K562 (cell line): ENCODE results near the gene ORMDL1. TPM values are rescaled to one million over a fixed set of nuclear protein-coding genes. Genes with fewer than 3 reads are reported as not detected.

Experiments
- BACH1 ChIP-seq: fragments of 200-800 bp; sonication (Bioruptor generic); IDR thresholded peaks from 2 replicates; pipeline ENCODE4 v1.6.1; 2016; ENCODE audit warnings: missing genetic modification characterization, missing compliant biosample characterization
- BMI1 ChIP-seq: fragments of 150-350 bp; IDR thresholded peaks from 2 replicates; pipeline ENCODE4 v1.6.1; 2014; ENCODE audit warnings: low read length
- CBX3 ChIP-seq, 2 experiments: IDR thresholded peaks; 1 replicate in 1 of 2; 2 replicates in 1 of 2; pipeline ENCODE4 v1.6.1; 2012; ENCODE audit warnings: inconsistent platforms in 2 of 2, low read length in 2 of 2, borderline replicate concordance in 1 of 2, control low read depth in 1 of 2
- CCNT2 ChIP-seq: IDR thresholded peaks from 2 replicates; pipeline ENCODE4 v1.6.1; 2011; ENCODE audit warnings: borderline replicate concordance, low read depth, mild to moderate bottlenecking, moderate library complexity, mixed read lengths, low read length; ENCODE audit not compliant: insufficient read length; ENCODE audit errors: extremely low read depth
- DPF2 ChIP-seq: fragments of 450-650 bp; IDR thresholded peaks from 2 replicates; pipeline ENCODE4 v1.6.1; 2016
- HDAC1 ChIP-seq, 2 experiments: fragments of 450-650 bp; IDR thresholded peaks; 2 replicates each; pipeline ENCODE4 v1.6.1; 2016 to 2017; ENCODE audit warnings: inconsistent platforms in 1 of 2, mild to moderate bottlenecking in 1 of 2, moderate library complexity in 1 of 2
- MECOM ChIP-seq: fragments of 250-450 bp; sonication (Bioruptor Pico); IDR thresholded peaks from 2 replicates; pipeline ENCODE4 v1.8.0; 2022; ENCODE audit warnings: inconsistent platforms
- MIER1 ChIP-seq: fragments of 450-650 bp; IDR thresholded peaks from 2 replicates; pipeline ENCODE4 v1.6.1; 2016; ENCODE audit warnings: antibody characterized with exemption, mild to moderate bottlenecking, low read depth
- MYC ChIP-seq, 2 experiments: fragments of 250-450 bp in 1 of 2; sonication (Bioruptor Pico) in 1 of 2; IDR thresholded peaks; 2 replicates each; pipeline versions ENCODE4 v1.5.1 to v1.6.1; 2012 to 2021; ENCODE audit warnings: low read depth in 2 of 2, borderline replicate concordance in 1 of 2, improper control_type of control experiment in 1 of 2, low read length in 1 of 2, mild to moderate bottlenecking in 1 of 2, moderate library complexity in 1 of 2
- NFATC3 ChIP-seq: fragments of 450-650 bp; IDR thresholded peaks from 2 replicates; pipeline ENCODE4 v1.6.1; 2017; ENCODE audit warnings: mild to moderate bottlenecking
- NFRKB ChIP-seq: fragments of 450-650 bp; IDR thresholded peaks from 2 replicates; pipeline ENCODE4 v1.6.1; 2016; ENCODE audit warnings: low read depth
- POLR2AphosphoS5 ChIP-seq: IDR thresholded peaks from 2 replicates; pipeline ENCODE4 v1.6.1; 2011; ENCODE audit warnings: mild to moderate bottlenecking, low read depth, low read length, moderate library complexity; ENCODE audit not compliant: control insufficient read depth, insufficient read depth
- RBFOX2 ChIP-seq: fragments of 200-400 bp; formaldehyde crosslinking; IDR thresholded peaks from 2 replicates; pipeline ENCODE4 v1.6.1; 2017; ENCODE audit warnings: low read depth, mild to moderate bottlenecking, low read length, moderate library complexity
- SMC3 ChIP-seq: conservative IDR thresholded peaks from 2 replicates; pipeline ENCODE4 v1.6.1; 2011; ENCODE audit warnings: low read depth, low read length, improper control_type of control experiment; ENCODE audit not compliant: insufficient read depth
- SPI1 ChIP-seq: IDR thresholded peaks from 2 replicates; pipeline ENCODE4 v1.6.1; 2011; ENCODE audit warnings: low read depth, low read length, control low read depth, borderline replicate concordance
- SRF ChIP-seq, 2 experiments: fragments of 250-450, 450-650 bp in 1 of 2; sonication (Bioruptor Pico) in 1 of 2; sonication (generic) in 1 of 2; formaldehyde crosslinking; IDR thresholded peaks; 2 replicates each; pipeline versions ENCODE4 v1.5.0 to v1.5.1; 2020 to 2022; ENCODE audit warnings: mild to moderate bottlenecking in 1 of 2, missing genetic modification reagents in 1 of 2
- STAT5B ChIP-seq: fragments of 250-450 bp; sonication (Bioruptor Pico); IDR thresholded peaks from 2 replicates; pipeline ENCODE4 v1.8.0; 2021; ENCODE audit warnings: mild to moderate bottlenecking, inconsistent platforms
- ZNF316 ChIP-seq: fragments of 450-650 bp; IDR thresholded peaks from 2 replicates; pipeline ENCODE4 v1.6.1; 2016
- polyA plus RNA-seq, 8 experiments: library from polyadenylated mRNA; depleted of rRNA in 4 of 8; stranded (reverse) in 5 of 8; unstranded in 3 of 8; fragments of >200 nt; fragmentation: Nextera tagmentation in 2 of 8; fragmentation: Illumina TruSeq in 1 of 8; extraction: Ambion mirVana in 2 of 8; extraction: Trizol in 1 of 8; gene quantifications; 2 replicates each; pipeline versions ENCODE4 v1.2.1 to v1.2.3, GENCODE V29; 2011 to 2014; ENCODE audit warnings: inconsistent platforms in 1 of 8, missing spikeins in 1 of 8
- total RNA-seq, 7 experiments: library from RNA; depleted of rRNA in 6 of 7; stranded (reverse); fragments of >200 nt in 6 of 7; fragmentation: Illumina TruSeq in 2 of 7; extraction: Trizol in 2 of 7; gene quantifications; 2 replicates each; pipeline versions ENCODE4 v1.2.1 to v1.2.3, GENCODE V29; 2011 to 2021; ENCODE audit warnings: low replicate concordance in 1 of 7
- TF ChIP-seq, protein P1 (sequence below): fragments of 250-450 bp; sonication (Bioruptor Pico); IDR thresholded peaks from 2 replicates; pipeline ENCODE4 v1.4.0; 2020; ENCODE audit warnings: mild to moderate bottlenecking, moderate library complexity
- TF ChIP-seq, protein P2 (sequence below): sonication (generic); formaldehyde crosslinking; IDR thresholded peaks from 2 replicates; pipeline ENCODE4 v1.8.1; 2023; ENCODE audit warnings: mild to moderate bottlenecking, missing genetic modification reagents
- TF ChIP-seq, protein P3 (sequence below): fragments of 250-450 bp; sonication (Bioruptor Pico); IDR thresholded peaks from 2 replicates; pipeline ENCODE4 v1.4.0; 2020

The ORMDL1 gene
- total and polyA plus RNA-seq, 9 of the 15 experiments (the other 6 are each of a cell fraction or from before 2014, with no cell fraction given), result 35.1 to 74.2 (median 50.0) TPM

DNA sequence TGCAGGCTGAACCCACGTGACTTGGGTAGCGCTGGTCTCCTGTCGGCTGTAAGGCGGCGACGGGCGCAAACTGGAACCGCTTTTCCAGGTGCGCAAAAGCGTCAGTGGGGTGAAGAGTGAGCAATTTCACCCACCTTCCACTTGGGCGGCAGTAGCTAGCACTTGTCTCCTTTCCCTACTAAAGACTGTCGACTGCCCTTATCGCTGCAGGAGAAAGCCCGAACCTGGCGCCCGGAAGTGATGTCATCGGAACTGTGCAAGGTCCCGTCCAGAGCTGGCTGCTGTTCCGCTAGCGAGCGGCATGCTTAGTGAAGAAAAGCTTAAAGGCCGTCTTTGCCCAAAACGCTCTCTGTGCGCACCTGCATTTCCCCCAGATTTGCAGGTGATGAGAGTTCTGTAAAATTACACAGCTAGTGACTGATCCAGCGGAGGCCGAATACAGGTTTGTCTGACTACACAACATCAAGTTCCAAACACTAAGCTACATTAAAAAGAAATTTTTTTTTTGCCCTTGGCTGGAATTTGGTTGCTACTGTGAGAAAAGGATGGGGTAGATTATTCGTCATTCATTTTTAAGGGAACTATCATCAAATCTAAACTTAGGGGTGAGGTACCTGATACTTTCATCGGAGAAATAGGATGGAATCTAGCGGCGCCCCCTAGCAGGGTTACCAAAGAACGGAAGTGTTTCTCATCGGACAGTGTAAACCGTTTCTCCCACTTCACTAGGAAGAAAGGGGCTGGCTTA, 21.4 kb downstream of the ORMDL1 start, which contains the start of gene OSGEPL1 (continued):
- peak; percentile 77 for TF ChIP-seq RBFOX2
- TF ChIP-seq SRF (CRISPR knock-in tag; IDR thresholded peaks at IDR 0.05), result no peak
- TF ChIP-seq MECOM, result no peak
- no peak; the same call in 1 of the 2 replicates for TF ChIP-seq MYC (IDR thresholded peaks at IDR 0.05; ENCODE audit: low read depth, low read length)
- TF ChIP-seq MYC (CRISPR knock-in tag; IDR thresholded peaks at IDR 0.05; ENCODE audit: borderline replicate concordance, low read depth), result no peak
- TF ChIP-seq, protein P1, sequence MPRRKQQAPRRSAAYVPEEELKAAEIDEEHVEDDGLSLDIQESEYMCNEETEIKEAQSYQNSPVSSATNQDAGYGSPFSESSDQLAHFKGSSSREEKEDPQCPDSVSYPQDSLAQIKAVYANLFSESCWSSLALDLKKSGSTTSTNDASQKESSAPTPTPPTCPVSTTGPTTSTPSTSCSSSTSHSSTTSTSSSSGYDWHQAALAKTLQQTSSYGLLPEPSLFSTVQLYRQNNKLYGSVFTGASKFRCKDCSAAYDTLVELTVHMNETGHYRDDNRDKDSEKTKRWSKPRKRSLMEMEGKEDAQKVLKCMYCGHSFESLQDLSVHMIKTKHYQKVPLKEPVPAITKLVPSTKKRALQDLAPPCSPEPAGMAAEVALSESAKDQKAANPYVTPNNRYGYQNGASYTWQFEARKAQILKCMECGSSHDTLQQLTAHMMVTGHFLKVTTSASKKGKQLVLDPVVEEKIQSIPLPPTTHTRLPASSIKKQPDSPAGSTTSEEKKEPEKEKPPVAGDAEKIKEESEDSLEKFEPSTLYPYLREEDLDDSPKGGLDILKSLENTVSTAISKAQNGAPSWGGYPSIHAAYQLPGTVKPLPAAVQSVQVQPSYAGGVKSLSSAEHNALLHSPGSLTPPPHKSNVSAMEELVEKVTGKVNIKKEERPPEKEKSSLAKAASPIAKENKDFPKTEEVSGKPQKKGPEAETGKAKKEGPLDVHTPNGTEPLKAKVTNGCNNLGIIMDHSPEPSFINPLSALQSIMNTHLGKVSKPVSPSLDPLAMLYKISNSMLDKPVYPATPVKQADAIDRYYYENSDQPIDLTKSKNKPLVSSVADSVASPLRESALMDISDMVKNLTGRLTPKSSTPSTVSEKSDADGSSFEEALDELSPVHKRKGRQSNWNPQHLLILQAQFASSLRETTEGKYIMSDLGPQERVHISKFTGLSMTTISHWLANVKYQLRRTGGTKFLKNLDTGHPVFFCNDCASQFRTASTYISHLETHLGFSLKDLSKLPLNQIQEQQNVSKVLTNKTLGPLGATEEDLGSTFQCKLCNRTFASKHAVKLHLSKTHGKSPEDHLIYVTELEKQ (CRISPR knock-in tag), result no peak
- no peak for TF ChIP-seq SMC3
- peak; percentile 37; the same call in 1 of the 2 replicates for TF ChIP-seq NFRKB
- no peak for TF ChIP-seq BMI1
- peak in 1 of 2 experiments; percentile 60; a peak in 2 of 4 replicates for TF ChIP-seq HDAC1 (IDR thresholded peaks at IDR 0.05)
- TF ChIP-seq DPF2, result 0 out of 2 replicates have a peak, but pooled peaks have one; percentile 14
- TF ChIP-seq ZNF316, result no peak
- peak; percentile 78 for TF ChIP-seq POLR2AphosphoS5
- TF ChIP-seq STAT5B (CRISPR knock-in tag), result no peak
- TF ChIP-seq BACH1 (tag), result no peak
- no peak for TF ChIP-seq MIER1
- peak in 1 of 2 experiments; percentile 56; a peak in 2 of 3 replicates for TF ChIP-seq CBX3 (IDR thresholded peaks at IDR 0.05; ENCODE audit: borderline replicate concordance in 1 of 2, low read length in 2 of 2)
- TF ChIP-seq, protein P2, sequence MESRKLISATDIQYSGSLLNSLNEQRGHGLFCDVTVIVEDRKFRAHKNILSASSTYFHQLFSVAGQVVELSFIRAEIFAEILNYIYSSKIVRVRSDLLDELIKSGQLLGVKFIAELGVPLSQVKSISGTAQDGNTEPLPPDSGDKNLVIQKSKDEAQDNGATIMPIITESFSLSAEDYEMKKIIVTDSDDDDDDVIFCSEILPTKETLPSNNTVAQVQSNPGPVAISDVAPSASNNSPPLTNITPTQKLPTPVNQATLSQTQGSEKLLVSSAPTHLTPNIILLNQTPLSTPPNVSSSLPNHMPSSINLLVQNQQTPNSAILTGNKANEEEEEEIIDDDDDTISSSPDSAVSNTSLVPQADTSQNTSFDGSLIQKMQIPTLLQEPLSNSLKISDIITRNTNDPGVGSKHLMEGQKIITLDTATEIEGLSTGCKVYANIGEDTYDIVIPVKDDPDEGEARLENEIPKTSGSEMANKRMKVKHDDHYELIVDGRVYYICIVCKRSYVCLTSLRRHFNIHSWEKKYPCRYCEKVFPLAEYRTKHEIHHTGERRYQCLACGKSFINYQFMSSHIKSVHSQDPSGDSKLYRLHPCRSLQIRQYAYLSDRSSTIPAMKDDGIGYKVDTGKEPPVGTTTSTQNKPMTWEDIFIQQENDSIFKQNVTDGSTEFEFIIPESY (CRISPR knock-in tag), result no peak
- no peak for TF ChIP-seq NFATC3
- no peak; the same call in 1 of the 2 replicates for TF ChIP-seq SPI1
- TF ChIP-seq, protein P3, sequence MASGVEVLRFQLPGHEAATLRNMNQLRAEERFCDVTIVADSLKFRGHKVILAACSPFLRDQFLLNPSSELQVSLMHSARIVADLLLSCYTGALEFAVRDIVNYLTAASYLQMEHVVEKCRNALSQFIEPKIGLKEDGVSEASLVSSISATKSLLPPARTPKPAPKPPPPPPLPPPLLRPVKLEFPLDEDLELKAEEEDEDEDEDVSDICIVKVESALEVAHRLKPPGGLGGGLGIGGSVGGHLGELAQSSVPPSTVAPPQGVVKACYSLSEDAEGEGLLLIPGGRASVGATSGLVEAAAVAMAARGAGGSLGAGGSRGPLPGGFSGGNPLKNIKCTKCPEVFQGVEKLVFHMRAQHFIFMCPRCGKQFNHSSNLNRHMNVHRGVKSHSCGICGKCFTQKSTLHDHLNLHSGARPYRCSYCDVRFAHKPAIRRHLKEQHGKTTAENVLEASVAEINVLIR (CRISPR knock-in tag), result peak; percentile 84
- no peak for TF ChIP-seq CCNT2
